Esophagus squamous epithelium (tissue), 4 donors: ENCODE measurements around the gene FAM170A.

ENCODE experiments used
- POLR2A ChIP-seq, 4 donors: fragments of 450-650 bp; IDR thresholded peaks; one replicate each; pipeline ENCODE4 v1.6.1; 2017; ENCODE audit warnings: antibody characterized with exemption in 4 of 4, mild to moderate bottlenecking in 4 of 4, moderate library complexity in 3 of 4
- TF ChIP-seq, protein P1 (sequence below), 6 experiments: fragments of 450-650 bp in 4 of 6; fragments of 200-600 bp in 2 of 6; sonication (generic) in 2 of 6; IDR thresholded peaks; one replicate each; pipeline ENCODE4 v1.5.1; 2016 to 2019; ENCODE audit warnings: antibody characterized with exemption in 6 of 6, mild to moderate bottlenecking in 4 of 6, moderate library complexity in 4 of 6

DNA sequence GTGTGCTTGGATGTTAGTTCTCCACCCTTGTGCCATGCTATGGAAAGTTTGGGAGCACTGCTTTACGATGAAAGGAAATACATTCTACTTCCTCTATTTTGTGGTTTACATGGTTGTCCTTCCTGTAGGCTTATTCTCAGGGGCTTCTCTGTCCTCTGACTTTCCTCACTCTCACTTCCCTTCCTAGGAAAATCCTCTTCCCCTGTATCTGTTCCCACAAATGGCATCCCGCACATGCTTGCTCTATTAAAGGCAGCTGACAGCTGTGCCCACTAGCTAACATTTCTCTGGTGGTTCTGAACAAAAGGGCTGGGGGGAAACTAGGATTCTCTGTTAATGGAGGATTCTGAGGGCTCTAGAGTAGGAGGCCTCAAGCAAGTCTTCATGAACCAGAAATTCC, 52.4 kb downstream of the FAM170A start:
- TF ChIP-seq, protein P1, sequence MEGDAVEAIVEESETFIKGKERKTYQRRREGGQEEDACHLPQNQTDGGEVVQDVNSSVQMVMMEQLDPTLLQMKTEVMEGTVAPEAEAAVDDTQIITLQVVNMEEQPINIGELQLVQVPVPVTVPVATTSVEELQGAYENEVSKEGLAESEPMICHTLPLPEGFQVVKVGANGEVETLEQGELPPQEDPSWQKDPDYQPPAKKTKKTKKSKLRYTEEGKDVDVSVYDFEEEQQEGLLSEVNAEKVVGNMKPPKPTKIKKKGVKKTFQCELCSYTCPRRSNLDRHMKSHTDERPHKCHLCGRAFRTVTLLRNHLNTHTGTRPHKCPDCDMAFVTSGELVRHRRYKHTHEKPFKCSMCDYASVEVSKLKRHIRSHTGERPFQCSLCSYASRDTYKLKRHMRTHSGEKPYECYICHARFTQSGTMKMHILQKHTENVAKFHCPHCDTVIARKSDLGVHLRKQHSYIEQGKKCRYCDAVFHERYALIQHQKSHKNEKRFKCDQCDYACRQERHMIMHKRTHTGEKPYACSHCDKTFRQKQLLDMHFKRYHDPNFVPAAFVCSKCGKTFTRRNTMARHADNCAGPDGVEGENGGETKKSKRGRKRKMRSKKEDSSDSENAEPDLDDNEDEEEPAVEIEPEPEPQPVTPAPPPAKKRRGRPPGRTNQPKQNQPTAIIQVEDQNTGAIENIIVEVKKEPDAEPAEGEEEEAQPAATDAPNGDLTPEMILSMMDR (IDR thresholded peaks at IDR 0.05): no peak
- TF ChIP-seq POLR2A (IDR thresholded peaks at IDR 0.05): no peak
